ENCODE data around the gene AIF1L.

Gene AIF1L

DNA sequence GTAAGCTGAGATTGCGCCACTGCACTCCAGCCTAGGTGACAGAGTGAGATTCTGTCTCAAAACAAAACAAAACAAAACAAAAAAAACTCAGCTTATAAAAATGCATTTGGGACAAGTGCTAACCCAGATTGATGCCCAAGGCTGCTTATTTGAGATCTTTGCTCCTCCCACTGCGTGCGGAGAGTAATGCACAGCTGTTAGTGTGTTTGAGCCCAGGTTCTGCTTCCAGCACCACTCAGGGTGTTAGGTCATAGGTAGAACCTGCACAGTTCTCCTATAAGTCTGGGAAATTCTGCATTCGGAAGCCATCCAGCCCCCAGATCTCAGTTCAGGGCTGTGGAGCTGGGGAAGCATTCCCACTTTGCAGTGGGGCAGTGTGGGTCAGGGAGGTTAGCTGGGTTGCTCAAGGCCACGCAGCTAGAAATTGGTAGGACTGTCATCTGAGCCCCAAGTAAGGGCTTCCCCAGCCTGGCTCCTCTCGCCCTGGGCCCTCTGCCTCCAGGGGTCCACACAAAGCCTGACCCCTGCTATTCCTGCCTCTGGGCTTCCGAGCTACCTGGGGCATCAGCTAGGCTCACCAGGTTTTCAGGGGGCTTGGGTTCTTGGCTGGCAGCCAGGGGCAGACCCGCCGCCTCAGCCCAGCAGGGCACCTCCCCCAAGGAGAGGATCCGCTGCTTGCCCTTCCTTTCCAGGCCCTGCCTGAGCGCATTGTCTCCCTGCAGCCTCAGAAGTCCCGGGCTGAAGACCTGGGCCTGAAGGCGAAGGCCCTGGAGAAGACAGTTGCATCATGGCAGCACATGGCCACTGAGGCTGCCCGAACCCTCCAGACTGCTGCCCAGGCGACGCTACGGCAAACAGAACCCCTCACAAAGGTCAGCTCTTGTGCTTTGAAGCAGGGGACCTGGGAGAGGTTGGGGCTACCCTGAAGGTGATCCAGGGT is 17.6 kb upstream of the AIF1L start:
- no peak for DNase-seq (ENCODE audit: low read depth)

GRCh38 chr9:131080589-131080988 is 15.7 kb upstream of the AIF1L start:
- DNase-seq (ENCODE audit: low read depth), result no peak

- DNase-seq (ENCODE audit: low read depth), result no peak
Observed at GRCh38 chr9:131081868-131082267, 14.5 kb upstream of the AIF1L start.

DNA sequence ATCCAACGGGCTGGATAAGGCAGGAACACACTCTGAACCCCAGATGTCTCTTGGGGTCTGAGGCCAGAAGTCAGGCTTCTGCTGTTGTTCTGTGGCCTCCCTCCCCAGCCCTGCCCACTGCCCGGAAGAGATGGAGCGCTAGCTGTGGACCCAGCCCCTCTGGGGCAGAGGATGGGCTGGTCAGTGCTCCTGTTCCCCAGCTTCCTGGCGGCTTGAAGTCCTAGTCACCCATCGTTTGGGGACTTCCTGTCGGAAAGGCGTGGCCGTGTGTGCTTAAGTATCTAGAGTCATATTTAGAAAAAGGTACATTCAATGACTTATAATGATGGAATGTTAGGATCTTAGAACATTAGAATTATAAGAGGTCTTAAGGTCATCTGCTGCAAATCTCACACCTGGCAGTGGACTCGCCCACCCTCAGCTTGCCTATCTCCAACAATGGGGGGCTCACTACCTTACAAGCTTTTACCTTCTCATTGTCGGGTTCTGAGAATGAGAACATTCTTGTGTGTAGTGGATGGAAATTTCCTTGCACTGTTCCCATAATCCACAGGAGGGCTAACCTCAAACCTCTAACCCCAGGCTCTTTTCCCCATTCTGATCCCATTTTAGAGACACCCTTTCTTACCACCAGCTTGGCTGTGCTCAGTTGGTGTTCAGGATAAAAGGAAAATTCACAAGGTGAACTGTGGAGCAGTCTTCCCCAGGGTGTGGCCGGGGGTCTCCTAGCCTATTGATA is 13.4 kb upstream of the AIF1L start:
- no peak for DNase-seq (ENCODE audit: low read depth)

DNA sequence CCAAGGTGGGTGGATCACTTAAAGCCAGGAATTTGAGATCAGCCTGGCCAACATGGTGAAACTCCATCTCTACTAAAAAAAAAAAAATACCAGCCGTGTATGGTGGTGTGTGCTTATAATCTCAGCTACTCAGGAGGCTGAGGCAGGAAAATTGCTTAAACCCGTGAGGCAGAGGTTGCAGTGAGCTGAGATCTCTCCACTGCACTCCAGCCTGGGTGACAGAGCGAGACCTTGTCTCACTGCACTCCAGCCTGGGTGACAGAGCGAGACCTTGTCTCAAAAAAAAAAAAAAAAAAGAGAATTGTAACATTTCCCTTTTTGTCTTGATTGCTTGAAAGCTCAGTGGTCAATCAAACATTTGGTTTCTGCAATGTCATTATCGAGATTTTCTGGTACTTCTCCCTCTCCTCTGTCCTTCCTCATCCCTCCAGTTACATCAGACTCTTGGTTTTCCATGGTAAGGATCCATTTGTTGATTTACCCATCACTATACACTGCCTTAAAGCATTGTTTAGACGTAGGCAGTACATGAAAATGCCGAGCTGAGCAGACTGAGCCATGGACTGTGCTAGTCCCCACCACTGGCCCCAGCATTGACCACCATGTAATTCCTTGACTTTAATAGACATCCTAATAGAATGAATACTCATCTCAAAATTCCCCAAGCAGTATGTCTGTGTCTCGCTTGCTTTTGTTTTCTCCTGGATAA is 11.5 kb upstream of the AIF1L start:
- no peak for DNase-seq (ENCODE audit: low read depth)

DNA sequence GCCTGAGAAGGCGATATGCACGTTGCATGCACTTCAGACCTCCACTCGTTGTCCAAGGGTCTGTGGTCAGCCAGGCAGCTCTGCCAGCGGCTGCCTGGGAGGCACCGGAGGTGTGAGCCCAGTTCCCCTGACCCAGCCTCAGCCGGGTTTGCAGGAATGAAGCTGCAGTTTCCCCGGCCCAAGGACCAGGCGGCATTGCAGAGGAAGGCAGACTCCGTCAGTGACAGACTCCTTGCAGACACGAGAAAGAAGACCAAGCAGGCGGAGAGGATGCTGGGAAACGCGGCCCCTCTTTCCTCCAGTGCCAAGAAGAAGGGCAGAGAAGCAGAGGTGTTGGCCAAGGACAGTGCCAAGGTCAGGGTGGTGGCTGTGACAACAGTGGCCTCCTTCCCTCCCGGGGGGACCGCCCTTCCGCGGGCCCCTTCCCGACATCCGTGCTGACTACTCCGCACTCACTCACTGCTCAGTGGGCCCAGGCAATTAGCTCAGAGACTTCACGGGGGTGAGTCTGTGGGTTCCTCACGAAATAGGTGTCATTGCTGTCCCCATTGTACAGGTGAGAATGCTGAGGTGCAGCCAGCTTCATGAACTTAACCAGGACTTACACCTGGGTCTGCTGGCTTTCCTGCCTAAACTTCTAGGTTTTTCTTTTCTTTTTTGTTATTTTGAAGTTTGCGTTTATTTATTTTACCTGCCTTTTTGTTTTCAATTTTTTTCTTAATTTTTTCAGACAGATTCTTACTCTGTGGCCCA is 10.8 kb upstream of the AIF1L start:
- DNase-seq (ENCODE audit: low read depth), result no peak

- DNase-seq (ENCODE audit: low read depth), result no peak
Observed at GRCh38 chr9:131087354-131087893, 8.9 kb upstream of the AIF1L start.

DNA sequence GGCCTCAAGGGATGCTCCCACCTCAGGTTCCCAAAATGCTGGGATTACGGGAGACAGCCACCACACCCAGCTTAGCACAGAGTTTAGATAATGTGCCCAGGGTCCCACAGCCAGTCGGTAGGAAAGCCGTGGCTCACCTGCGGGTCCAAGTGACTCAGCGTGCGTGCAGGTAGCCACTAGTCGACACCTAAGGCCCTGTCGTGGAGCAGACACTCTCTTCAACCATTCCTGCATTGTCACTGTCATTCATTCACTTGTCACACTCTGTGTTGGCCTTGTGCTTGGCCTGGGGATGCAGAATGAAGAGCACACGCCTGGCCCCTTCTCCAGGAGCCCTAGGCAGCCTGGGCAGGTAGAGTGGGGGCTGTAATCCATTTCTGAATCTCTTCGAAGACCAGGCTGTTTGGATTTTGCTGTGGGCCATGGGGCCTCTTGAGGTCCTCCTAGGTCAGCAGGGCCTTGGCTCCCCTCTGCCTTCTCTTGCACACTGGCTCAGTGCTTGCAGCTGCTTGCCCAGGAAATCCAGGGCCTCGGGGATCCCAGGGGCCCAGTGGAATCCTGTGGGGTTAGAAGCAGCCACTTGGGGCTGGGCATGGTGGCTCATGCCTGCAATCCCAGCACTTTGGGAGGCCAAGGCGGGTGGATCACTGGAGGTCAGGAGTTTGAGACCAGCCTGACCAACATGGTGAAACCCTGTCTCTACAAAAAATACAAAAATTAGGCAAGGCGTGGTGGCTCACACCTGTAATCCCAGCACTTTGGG is 6.1 kb upstream of the AIF1L start:
- DNase-seq (ENCODE audit: low read depth), result no peak

DNA sequence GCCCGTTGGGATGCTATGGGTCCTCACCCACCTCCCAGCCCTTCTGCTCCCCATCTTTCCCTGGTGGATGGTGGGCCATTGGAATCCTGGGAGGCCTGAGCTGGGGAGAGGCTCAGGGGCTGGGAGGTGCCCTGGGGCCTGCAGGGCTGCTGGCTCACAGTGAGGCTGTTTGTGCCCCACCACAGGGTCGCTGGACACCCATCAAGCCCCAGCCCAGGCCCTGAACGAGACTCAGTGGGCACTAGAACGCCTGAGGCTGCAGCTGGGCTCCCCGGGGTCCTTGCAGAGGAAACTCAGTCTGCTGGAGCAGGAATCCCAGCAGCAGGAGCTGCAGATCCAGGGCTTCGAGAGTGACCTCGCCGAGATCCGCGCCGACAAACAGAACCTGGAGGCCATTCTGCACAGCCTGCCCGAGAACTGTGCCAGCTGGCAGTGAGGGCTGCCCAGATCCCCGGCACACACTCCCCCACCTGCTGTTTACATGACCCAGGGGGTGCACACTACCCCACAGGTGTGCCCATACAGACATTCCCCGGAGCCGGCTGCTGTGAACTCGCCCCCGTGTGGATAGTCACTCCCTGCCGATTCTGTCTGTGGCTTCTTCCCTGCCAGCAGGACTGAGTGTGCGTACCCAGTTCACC is 4.9 kb upstream of the AIF1L start:
- no peak for DNase-seq (ENCODE audit: low read depth)

DNA sequence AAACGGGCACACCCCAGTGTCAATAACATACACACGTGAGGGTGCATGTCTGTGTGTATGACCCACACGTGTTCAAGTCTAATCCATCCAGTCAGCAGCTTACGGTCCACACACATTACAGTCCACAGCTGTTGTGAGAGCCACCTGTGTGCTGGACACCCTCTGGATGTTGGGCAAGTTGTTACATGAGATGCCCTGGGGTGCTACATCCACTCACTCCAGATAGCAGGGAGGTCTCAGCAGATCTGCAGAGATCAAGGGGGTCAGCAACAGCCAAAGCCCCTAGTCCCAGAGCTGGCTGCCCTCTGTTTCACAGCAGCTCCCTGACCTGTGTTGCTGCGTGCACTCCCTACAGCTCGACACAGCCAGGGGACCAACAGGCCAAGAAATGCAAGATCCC is 4.3 kb upstream of the AIF1L start:
- DNase-seq (ENCODE audit: low read depth), result no peak

DNA sequence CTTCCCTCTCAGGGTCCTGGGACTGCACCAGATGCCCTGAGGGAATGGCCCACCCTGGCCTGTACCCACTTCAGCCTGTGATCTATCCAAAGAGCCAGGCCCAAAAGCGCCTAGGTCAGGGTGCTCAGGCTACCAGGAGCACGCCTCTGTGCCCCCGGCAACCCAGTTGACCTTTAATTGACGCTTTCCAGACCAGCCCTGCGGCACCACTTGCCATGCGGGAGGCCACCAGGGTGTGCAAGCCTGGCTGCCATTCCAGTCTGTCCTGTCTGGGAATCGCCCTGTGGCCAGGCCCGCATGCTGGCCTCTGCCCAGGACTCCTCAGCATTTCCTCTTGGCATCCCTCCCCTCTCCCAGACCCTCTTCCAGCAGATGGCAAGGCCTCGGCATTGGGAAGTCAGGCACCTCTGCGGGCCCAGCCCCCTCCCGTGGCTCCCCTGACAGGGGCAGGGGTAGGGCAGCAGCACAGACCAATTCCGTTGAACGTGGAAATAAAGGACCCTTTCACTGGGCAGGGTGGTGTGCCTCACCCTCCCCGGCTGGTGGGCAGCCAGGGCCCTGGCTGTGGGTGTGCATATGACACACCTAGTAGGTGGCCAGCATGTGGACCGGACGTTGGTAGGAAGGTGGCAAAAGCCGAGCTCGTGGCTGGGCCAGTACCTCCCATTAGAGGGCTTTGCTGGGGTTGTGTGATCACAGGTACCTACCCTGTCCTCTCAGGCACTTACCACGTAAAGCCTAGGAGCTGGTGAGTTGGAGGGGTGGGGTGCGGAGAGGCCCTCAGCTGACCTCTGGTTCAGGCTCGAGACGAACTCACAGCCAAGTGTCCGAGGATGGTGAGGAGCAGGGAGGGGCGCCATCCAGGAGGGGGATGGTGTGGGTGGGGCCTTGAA is 3.5 kb upstream of the AIF1L start:
- DNase-seq (ENCODE audit: low read depth), result no peak

GRCh38 chr9:131094015-131094414 is 2.3 kb upstream of the AIF1L start:
- DNase-seq (ENCODE audit: low read depth), result no peak

- DNase-seq (ENCODE audit: low read depth), result no peak
Observed at GRCh38 chr9:131094622-131095021, 1.7 kb upstream of the AIF1L start.

DNA sequence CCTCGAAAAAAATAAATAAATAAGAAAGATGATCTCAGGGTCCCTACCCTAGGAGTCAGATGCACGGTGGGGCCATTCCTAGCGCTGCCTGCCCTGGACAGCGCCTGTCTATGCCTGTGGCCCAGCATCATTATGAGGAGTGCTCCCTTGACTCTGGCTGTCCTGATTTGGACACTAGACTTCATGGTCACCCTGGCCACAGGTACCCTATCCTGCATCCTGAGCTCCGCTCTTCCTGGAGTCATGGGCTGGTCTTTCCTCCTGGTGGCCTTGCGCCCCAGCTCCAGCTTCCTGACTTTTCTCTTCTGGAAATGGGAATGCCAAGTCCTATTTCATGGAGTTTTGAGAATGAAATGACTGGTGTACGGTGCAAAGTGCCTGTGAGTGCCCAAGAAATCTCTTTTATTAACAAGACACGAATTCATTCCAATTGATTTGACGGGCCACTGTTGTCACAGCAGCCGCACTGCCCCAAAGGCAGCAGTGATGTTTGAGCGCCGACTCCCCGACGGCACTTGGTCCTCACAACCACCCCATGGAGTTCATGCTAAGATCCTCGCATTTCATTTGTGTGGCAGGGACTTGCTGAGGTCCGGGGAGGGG is 564 bp upstream of the AIF1L start:
- no peak for DNase-seq (ENCODE audit: low read depth)

- DNase-seq (ENCODE audit: low read depth), result no peak
Observed at GRCh38 chr9:131097126-131097947, 1.0 kb downstream of the AIF1L start.

- DNase-seq (ENCODE audit: low read depth), result no peak
Observed at GRCh38 chr9:131097948-131098278, 1.6 kb downstream of the AIF1L start.

GRCh38 chr9:131098391-131099101 is 2.2 kb downstream of the AIF1L start:
- DNase-seq (ENCODE audit: low read depth), result no peak
